OCI-LY7 (cell line): ENCODE results near the gene CST3. TPM values are rescaled to one million over a fixed set of nuclear protein-coding genes. Genes with fewer than 3 reads are reported as not detected.

ENCODE experiments used
- BruUV-seq: library from RNA; stranded (reverse); fragments of 400-500 nt; replicated peaks from 2 replicates; lab custom pipeline; 2021; lab: Mats Ljungman, UMichigan
- CTCF ChIA-PET: fragments of 300-600 bp; sonication (Branson Sonifier 250); formaldehyde crosslinking; loops from one replicate; lab custom pipeline; 2022; ENCODE audit warnings: antibody characterized with exemption; ENCODE audit not compliant: unreplicated experiment; lab: Charles Lee
- POLR2A ChIA-PET: fragments of 300-600 bp; sonication (Branson Sonifier 250); formaldehyde crosslinking; loops from one replicate; lab custom pipeline; 2022; ENCODE audit warnings: antibody characterized with exemption; lab: Charles Lee
- DNase-seq: peaks from one replicate; pipeline ENCODE4 v3.0.0-alpha.2; 2015; ENCODE audit warnings: low spot score
- H2AFZ ChIP-seq: fragments of 200-600 bp; sonication (generic), shearing (Covaris generic); 2 replicates; pipeline ENCODE4 v1.6.1; 2014; ENCODE audit warnings: mild to moderate bottlenecking, antibody characterized with exemption, low read length, moderate library complexity
- H3K27ac ChIP-seq: fragments of 200-600 bp; sonication (generic); 2 replicates; pipeline ENCODE4 v1.5.1; 2014; ENCODE audit warnings: mixed run types, low read depth, mild to moderate bottlenecking, moderate library complexity, low read length, inconsistent platforms; ENCODE audit not compliant: poor library complexity, severe bottlenecking
- H3K36me3 ChIP-seq: fragments of 200-600 bp; sonication (generic); 2 replicates; pipeline ENCODE4 v1.6.1; 2014; ENCODE audit warnings: mild to moderate bottlenecking, antibody characterized with exemption, low read length, moderate library complexity, mixed read lengths; ENCODE audit not compliant: insufficient read depth
- H3K4me1 ChIP-seq: fragments of 200-600 bp; sonication (generic); 2 replicates; pipeline ENCODE4 v1.5.1; 2014; ENCODE audit warnings: mild to moderate bottlenecking, low read length; ENCODE audit not compliant: insufficient read depth, poor library complexity, severe bottlenecking
- H3K4me2 ChIP-seq: fragments of 200-600 bp; sonication (generic); 2 replicates; pipeline ENCODE4 v1.6.1; 2014; ENCODE audit warnings: mild to moderate bottlenecking, low read length
- H3K4me3 ChIP-seq: fragments of 200-600 bp; sonication (generic); 2 replicates; pipeline ENCODE4 v1.5.1; 2014; ENCODE audit warnings: mild to moderate bottlenecking, low read depth, low read length; ENCODE audit not compliant: poor library complexity, severe bottlenecking
- H3K79me2 ChIP-seq: fragments of 200-600 bp; sonication (generic); 2 replicates; pipeline ENCODE4 v1.6.1; 2016; ENCODE audit warnings: low read depth, mild to moderate bottlenecking, low read length, moderate library complexity, mixed read lengths; ENCODE audit not compliant: insufficient read depth
- H3K9me2 ChIP-seq: fragments of 200-600 bp; sonication (generic); 2 replicates; pipeline ENCODE4 v1.6.1; 2016; ENCODE audit warnings: mild to moderate bottlenecking, low read length, mixed read lengths; ENCODE audit not compliant: insufficient read depth
- H3K9me3 ChIP-seq: fragments of 200-600 bp; sonication (generic); 2 replicates; pipeline ENCODE4 v1.6.1; 2014; ENCODE audit warnings: mild to moderate bottlenecking, mixed run types, low read length, mixed read lengths
- H4K20me1 ChIP-seq: fragments of 200-600 bp; sonication (generic); 2 replicates; pipeline ENCODE4 v1.6.1; 2014; ENCODE audit warnings: mild to moderate bottlenecking, antibody characterized with exemption, low read length, moderate library complexity, mixed read lengths; ENCODE audit not compliant: insufficient read depth
- CTCF ChIP-seq: fragments of 200-600 bp; sonication (generic); conservative IDR thresholded peaks from 2 replicates; pipeline ENCODE4 v1.5.1; 2014; ENCODE audit warnings: mild to moderate bottlenecking, antibody characterized with exemption, low read length, moderate library complexity, mixed read lengths
- EZH2phosphoT487 ChIP-seq: fragments of 200-600 bp; sonication (generic); IDR thresholded peaks from 2 replicates; pipeline ENCODE4 v1.6.1; 2018; ENCODE audit warnings: low read depth, borderline replicate concordance, mild to moderate bottlenecking, mixed run types, antibody characterized with exemption, low read length, moderate library complexity, mixed read lengths
- intact Hi-C: fragments of 100-400 bp; cut with micrococcal nuclease; formaldehyde crosslinking; loops from one replicate; pipeline ENCODE4 v1.10.0; 2022; ENCODE audit not compliant: unreplicated experiment
- total RNA-seq, 2 experiments: library from RNA; depleted of rRNA in 1 of 2; stranded (reverse); fragments of >200 nt in 1 of 2; shearing (Covaris generic) in 1 of 2; gene quantifications; 2 replicates each; pipeline ENCODE4 v1.2.3, GENCODE V29; 2014 to 2022

The CST3 gene
- total RNA-seq, 2 experiments from 2014 or later, result not detected

DNA sequence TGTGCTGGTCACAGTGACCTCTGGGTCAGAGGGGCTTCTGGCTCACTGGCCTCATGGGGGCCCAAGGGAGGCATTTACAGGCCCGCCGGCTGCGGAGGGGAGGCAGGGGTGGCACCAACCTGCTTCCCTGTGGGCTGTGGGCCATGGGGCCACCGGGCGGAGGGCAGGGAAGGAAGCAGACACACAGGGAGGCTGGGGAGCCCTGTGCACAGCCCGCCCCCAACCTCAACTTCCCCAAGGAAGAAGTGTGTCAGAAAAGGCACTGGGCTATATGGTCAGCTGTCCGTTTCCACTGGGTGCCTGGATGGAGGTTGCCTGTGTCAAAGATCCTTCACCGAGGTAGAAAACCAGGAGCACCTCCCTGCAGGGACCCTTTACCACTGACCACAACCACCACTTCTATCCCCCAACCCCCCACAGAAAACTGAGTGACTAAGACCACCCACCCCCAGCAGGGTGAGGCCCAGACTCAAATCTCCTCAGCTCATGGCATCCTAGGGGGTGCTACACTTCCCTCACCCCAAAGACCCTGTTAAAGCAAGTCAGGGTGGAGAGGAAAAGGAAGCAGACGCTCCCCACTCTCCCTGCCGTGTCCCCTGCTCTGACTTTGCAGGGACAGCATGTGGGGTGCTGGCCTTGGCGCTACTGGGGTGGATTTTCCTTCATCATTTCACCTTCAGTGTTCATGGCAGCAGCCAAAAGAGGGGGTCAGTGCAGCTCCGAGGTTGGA, 5.6 kb downstream of the CST3 start:
- Histone ChIP-seq H3K4me3 (no peak overlapping the region), H3K27ac (no peak overlapping the region), H3K9me3 (no peaks in the 10 kb centered on the region), H2AFZ (no peak overlapping the region), H3K36me3 (no peaks in the 10 kb centered on the region), H3K4me1 (no peaks in the 10 kb centered on the region), H3K9me2 (no peaks in the 10 kb centered on the region), H3K79me2 (no peaks in the 10 kb centered on the region), H3K4me2 (no peak overlapping the region), H4K20me1 (no peaks in the 10 kb centered on the region)
- ChIA-PET CTCF (no interaction called here), POLR2A (no interaction called here)
- intact Hi-C loops, result no loop called here
- TF ChIP-seq CTCF (no peak), EZH2phosphoT487 (no peak)
- no TSS peak for BruUV-seq
- no peak for DNase-seq

GRCh38 chr20:23631226-23631822, 6.4 kb downstream of the CST3 start:
- no TSS peak for BruUV-seq
- TF ChIP-seq CTCF (no peak), EZH2phosphoT487 (no peak)
- no peaks in the 10 kb centered on the region for H3K36me3 ChIP-seq
- H2AFZ ChIP-seq, result no peak overlapping the region
- H3K4me3 ChIP-seq, result no peak overlapping the region
- no peak overlapping the region for H3K27ac ChIP-seq
- H3K79me2 ChIP-seq, result no peaks in the 10 kb centered on the region
- intact Hi-C loops, result no loop called here
- no peaks in the 10 kb centered on the region for H3K4me1 ChIP-seq
- POLR2A ChIA-PET, result no interaction called here
- H3K9me2 ChIP-seq, result no peaks in the 10 kb centered on the region
- DNase-seq, result no peak
- no peaks in the 10 kb centered on the region for H4K20me1 ChIP-seq
- CTCF ChIA-PET, result no interaction called here
- H3K4me2 ChIP-seq, result no peak overlapping the region
- no peaks in the 10 kb centered on the region for H3K9me3 ChIP-seq

DNA sequence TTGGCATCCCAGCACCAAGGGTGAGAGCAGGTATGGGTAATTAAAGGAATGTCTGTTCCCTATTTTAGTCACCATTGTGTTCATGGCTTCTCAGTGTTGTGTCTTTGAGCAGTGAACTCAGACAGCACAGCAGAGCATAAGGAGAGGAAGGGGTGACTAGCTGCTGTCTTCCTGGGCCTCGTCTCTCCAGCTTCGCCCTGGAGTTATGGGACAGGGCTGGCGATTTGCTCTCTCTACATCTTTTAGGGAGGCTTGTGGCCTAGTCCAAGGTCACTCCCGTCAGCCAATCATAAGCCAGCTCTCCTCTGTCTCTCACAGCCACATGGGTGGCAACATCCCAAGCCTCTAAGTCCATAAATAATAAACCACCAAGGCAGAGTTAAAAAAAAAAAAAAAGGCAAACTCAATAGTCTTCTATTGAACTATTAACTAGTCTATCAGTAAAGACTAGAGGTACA, 7.3 kb downstream of the CST3 start:
- Histone ChIP-seq H3K4me3 (no peak overlapping the region), H2AFZ (no peak overlapping the region), H3K79me2 (no peaks in the 10 kb centered on the region), H3K9me2 (no peaks in the 10 kb centered on the region), H3K27ac (no peak overlapping the region), H3K4me2 (no peak overlapping the region), H3K9me3 (no peaks in the 10 kb centered on the region), H4K20me1 (no peaks in the 10 kb centered on the region), H3K36me3 (no peaks in the 10 kb centered on the region), H3K4me1 (no peaks in the 10 kb centered on the region)
- TF ChIP-seq CTCF, result no peak
- TF ChIP-seq EZH2phosphoT487, result no peak
- ChIA-PET CTCF (interaction anchor here (0.6 kb wide), 1 partner anchor 783 kb away, joined by 3 read pairs; no protein-coding TSS in a partner anchor), POLR2A (interaction anchor here (0.6 kb wide), 1 partner anchor 1925 kb away, joined by 3 read pairs; no protein-coding TSS in a partner anchor)
- DNase-seq, result no peak
- intact Hi-C loops, result no loop called here
- BruUV-seq, result no TSS peak
